ENCODE results near the gene NAXD.
"Not testable (repeated sequence)": the region's sequence is repeated elsewhere in the genome, so short reads cannot be mapped to it uniquely, and the experiment has no call there.

NAXD gene

DNA sequence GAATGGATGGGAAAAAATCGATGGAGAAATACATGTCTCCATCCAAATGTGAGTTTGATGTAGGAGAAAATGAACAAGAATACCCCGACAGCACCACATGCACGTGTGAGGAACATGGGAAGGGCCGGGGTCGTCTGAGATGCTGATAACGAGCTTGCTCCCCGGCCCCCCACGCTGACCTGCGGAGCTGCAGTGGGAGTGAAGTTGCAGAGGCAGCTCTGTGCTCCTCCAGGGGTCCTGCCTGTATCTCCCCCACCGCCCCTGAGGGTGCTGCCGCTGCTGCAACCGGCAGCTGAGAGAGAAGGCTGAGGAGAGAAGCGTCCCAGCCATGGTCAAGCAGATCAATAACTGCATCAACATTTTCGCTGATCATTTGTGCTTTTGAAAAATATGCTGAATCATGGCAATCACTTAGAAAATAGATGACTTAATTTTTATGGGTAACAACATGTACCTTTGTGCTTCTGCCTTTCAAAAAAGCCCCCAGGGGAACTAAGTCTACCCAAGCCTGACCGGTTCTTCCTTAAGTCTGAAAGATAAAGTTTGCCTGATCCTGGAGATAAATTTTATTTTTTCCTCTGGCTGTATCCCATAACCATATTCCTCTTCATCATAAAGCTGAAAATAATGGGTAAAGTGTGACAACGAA is 18.2 kb upstream of the NAXD start:
- DNase-seq: no peak

DNA sequence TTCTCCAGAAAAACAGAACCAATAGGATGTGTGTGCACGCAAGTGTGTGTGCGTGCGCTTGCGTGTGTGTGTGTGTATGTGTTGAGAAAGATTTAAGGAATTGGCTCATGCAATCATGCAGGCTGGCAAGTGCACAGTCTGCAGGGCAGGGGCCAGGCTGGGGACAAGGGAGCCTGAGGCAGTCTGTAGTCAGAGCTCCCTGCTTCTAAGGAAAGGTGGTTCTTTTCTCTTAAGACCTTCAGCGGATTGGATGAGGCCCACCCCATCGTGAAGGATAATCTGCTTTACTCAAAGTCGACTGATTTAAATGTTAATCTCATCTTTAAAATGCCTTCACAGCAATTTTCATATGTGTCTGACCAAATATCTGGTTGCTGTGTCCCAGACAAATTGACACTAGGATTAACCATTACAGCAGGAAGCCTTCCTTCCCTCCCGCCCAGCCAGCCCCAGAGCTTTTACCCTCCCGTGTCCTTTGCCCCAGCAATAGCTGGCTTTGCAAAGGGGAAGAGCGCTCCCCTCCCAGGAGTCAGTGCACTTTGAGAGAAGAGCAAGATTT is 15.0 kb upstream of the NAXD start:
- no peak for DNase-seq

- no peak for DNase-seq
Observed at GRCh38 chr13:110600980-110601379, 14.4 kb upstream of the NAXD start.

GRCh38 chr13:110605132-110605531 is 10.2 kb upstream of the NAXD start:
- DNase-seq: no peak

GRCh38 chr13:110606281-110606680 is 9.1 kb upstream of the NAXD start:
- DNase-seq: not testable (repeated sequence)

GRCh38 chr13:110607675-110608224 is 7.6 kb upstream of the NAXD start:
- no peak for DNase-seq

DNA sequence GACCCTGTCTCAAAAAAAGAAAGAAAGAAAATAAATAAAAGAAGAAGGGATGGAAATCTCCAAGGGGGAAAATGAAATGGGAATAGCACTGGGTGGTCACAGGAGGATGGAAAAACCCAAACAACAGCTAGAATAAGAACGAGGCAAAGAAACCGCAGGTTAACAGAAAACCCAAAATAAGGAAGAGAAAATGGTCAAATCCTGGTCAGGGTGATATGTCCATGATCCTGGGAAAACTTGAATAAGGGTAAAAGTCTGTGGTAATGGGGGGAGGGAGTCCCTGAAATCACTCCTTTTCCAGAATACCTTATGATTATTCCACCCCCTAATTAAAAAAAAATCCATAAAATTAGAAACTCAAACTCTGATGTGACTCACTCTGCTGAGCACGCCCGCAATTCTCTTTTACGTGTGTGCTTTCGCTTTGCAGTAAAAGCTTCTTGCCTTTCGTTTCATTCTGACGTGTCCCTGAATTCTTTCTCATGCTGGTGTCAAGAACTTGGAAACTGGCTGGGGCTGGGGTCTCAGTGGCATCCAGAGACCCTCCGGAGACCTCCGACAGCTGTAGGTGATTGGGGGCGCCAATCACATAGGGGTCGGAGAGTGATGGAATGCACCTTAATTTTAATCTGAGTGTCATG is 4.3 kb upstream of the NAXD start:
- no peak for DNase-seq

DNA sequence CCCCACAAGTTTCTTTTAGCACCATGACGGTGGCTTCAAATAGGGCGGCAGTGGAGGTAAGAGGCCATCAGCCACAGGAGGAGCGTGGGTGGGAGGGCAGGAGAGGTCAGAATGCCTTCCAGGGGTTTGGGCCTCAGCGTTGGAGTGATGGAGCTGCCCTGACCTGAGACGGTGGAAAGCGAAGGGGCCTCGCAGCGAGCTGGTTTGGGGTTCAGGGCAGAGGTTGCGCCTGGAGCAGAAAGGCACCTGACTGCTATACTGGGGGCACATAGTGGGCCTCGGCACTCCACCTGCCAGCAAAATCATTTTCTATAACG is 382 bp upstream of the NAXD start:
- DNase-seq: no peak

DNA sequence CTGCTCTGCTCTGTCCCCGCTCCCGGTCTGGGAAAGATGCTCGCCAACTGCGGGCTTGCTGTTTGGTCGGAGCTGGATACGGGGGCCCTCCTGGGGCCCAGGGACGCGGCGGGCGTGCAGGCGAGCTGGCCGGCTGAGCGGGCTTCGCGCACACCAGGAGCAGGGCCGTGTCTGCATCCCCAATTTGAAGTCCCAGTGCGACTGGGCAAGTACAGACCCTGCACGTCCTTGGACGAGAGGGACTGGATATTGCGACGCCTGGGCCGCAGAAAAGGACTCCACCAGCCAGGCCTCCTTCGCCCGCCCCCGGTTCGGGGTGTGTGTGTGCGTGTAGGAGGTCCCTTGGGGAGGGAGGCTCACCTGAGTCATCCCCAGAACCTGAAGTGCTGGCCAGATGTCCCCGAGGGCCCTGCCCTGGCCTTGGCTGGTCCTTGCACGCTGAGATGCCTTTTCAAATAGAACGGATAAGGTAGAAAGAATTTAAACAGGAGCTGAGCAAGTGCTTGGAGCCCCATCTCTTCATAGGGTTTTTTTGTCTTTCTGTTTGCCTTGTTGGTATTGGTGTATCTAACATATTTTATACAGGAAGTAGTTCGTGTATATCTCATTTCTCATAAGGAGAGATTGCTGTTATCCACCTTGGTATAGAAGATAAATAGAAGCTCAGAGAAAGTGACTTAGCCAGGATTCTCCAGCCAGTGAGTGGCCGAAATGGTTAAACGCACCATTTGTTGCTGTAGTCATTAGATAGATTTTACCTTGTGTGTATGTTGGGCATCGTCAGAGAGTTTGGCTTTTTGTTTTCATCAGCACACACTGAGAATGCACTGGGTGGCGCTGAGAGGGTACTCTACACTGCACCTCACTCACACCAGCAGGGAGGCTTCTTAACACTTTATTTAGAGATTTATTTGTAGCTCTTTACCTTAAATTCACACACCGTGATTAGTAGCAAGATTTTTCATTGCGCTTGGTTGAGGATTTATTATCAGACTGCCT is 1.1 kb downstream of the NAXD start:
- DNase-seq: no peak

GRCh38 chr13:110617321-110618072 is 2.2 kb downstream of the NAXD start:
- DNase-seq: no peak

GRCh38 chr13:110618167-110618566 is 2.8 kb downstream of the NAXD start:
- no peak for DNase-seq

DNA sequence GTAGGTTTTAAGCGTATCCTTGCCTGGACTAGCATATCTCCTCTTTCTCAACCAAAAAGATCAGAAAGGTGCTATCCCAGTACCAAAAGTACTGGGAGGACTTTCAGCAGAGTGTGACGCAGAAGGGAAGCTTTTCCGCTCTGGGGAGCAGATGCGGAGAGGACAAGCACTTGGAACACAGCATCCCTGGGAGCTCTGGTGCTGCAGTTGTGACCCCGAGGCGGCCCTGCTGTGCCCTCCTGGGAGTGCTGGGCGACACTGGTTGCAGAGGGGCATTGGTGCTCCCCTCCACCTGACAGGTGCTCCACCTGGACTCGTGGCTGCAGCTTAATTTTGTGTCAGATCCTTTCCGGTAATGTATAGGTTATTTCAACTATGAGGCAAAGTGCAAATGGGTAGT is 3.4 kb downstream of the NAXD start:
- DNase-seq: no peak

- no peak for DNase-seq
Observed at GRCh38 chr13:110620596-110620995, 5.3 kb downstream of the NAXD start.

DNA sequence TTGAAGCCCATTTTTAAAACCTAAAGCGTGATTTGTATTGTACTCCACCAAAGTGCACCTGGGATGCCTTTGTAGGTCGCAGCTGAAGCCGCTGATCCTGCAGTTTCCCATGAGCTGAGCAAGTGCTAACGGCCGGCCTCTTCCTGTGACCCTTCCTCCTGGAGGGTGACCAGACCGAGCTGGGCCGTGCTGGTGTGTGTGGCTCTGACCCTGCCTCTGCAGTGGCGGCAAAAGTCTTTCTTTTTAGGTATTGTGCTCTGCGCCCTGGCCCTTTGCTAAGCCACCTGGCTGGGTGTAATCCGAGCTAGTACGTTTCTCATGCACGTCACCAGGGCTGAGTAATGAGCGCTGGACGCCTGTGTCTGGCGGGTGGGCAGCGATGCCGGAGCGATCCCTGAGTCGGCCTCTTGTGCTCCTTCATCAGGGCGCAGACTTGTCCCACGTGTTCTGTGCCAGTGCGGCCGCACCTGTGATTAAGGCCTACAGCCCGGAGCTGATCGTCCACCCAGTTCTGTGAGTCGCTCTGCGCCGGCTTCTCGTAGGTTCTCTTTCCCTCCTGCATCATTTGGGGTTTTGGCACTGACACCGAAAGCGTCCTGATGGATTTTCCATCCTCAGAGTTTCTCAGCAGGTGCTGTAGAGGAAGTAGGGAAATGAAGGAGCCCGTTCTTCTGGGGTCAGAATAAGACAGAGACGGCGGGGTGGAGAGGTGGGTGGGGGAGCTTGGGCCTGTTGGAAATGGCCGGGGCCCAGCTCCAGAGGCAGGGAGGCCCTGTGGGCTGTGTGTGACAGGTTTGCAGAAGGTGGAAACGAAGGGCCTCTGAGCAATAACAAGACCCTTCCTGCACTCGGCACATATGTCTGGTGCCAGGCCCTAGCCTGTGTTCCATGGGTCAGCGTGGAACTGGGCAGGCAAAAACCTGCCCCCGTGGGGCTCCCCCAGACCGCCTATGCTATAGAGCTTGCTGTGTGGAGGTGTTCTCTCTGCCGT is 9.7 kb downstream of the NAXD start:
- no peak for DNase-seq

DNA sequence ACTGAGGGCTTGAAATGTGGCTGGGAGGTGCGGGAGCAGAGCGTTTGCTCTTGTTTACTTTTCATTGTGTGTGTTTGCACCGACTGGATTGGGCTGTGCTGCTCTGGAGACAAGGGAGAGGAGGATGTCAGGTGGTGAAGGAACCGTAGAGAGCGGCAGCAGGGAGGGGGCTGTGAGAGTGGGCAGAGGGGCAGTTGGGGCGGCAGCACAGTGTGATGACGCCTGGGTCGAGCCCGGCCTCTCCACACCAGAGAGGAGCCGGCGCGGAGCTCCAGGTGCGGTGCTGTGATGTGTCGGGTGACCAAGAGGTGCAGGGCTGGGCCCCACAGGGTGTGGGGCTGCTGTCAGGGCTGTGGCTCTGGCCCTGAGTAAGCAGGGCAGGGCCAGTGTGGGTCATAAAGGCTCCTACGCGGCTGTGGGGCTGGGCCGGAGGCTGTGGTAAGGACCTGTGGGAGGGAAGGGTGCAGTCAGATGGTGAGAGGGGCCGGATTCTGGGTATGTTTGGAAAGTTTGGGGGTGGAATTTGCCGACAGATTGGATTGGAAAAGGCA is 10.5 kb downstream of the NAXD start:
- no peak for DNase-seq

DNA sequence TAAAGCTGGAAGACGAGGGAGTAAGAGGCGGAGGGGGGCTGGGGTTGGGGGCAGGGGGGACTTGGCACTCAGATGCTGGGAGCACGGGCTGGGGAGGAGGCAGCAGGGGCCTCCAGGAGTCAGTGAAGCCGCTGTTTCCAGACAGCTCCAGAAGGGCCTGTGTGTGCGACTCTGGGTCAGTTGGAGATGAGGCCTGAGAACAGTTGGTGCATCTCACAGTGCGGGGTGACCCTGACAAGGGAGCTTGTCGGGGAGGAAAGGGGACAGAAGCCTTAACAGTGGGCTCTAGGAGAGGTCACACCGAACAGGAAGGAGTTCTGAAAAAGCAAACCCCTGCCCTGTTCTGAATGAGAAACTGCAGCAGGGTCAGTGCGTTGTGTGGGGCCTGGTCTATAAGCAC is 11.2 kb downstream of the NAXD start:
- no peak for DNase-seq

DNA sequence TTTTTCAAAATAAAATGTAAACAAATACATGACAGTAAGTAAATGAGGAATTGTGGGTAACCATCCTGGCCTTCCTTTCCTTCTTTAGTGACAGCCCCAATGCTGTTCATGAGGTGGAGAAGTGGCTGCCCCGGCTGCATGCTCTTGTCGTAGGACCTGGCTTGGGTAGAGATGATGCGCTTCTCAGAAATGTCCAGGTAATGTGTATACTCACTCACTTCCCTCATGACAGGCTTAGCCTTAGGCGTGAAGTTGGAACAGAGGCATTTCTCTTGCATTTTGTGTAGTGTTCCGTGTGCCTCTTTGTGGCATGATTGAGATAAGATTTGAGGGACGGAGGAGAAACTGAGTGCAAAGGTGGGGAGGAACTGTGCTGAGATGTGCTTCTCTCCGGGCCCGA is 12.0 kb downstream of the NAXD start:
- no peak for DNase-seq

DNA sequence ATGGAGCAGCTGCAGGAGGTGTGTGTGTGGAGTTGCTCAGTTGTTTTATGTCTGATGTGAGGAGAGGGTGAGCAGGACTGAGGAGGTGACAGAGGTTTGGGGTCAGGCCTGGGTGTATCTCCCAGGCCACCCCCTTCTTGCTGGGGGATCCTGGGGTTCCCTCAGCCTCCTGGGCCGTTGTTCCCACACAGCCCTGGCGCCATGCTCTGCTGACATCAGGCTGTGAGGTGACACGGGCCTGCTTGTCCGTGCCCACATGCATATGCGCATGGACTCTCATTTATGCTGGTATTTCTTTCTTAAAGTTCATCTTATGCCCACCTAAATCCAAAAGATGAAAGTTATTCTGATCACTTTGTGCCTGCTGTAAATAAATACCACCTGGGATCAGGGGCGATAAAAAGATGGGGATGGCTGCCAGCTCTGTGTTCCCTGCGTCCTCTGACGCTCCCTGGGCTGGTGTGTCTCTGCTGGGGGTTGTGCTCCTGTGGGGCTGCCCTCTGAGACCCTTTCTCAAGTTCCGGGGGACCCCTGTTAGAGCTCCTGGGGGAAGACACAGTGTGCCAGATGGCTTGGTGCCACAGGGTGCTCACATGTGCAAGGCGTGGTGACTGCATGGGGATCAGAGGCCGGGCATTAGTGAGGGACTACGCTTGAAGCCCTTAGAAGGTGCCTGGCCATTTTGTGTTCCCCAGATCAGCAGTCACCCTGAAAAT is 12.6 kb downstream of the NAXD start:
- no peak for DNase-seq

- DNase-seq: no peak
Observed at GRCh38 chr13:110628477-110628793, 13.1 kb downstream of the NAXD start.

GRCh38 chr13:110628952-110629701 is 13.8 kb downstream of the NAXD start:
- DNase-seq: no peak

Data from hippocampal formation (tissue), 2 donors.